GM23338 (cell line): ENCODE measurements around the gene AOC1. TPM values are rescaled to one million over a fixed set of nuclear protein-coding genes. Genes with fewer than 3 reads are reported as not detected.

ENCODE experiments used
- ATAC-seq: fragments of 200-7000 bp; cut with Tn5 transposase; 3 replicates; pipeline ENCODE4 v1.9.1; 2020
- DNase-seq: peaks from one replicate; pipeline ENCODE4 v3.0.0-alpha.2; 2015; ENCODE audit warnings: low spot score
- H2AFZ ChIP-seq: fragments of 200-600 bp; sonication (generic); 2 replicates; pipeline ENCODE4 v1.8.0; 2016; ENCODE audit warnings: antibody characterized with exemption, mild to moderate bottlenecking, moderate library complexity
- H3F3A ChIP-seq: fragments of 200-600 bp; sonication (generic); replicated peaks from 2 replicates; pipeline ENCODE4 v1.8.0; 2017; ENCODE audit warnings: antibody characterized with exemption, mixed run types, low read depth
- H3K27ac ChIP-seq: fragments of 200-600 bp; sonication (generic); 2 replicates; pipeline ENCODE4 v1.6.1; 2016; ENCODE audit warnings: low read depth
- H3K27me3 ChIP-seq: fragments of 200-600 bp; sonication (generic); 2 replicates; pipeline ENCODE4 v1.8.0; 2016; ENCODE audit warnings: mild to moderate bottlenecking, mixed run types, moderate library complexity; ENCODE audit not compliant: insufficient read depth
- H3K36me3 ChIP-seq: fragments of 200-600 bp; sonication (generic); 2 replicates; pipeline ENCODE4 v1.8.0; 2016; ENCODE audit warnings: mild to moderate bottlenecking; ENCODE audit not compliant: insufficient read depth
- H3K4me1 ChIP-seq: fragments of 200-600 bp; sonication (generic); 2 replicates; pipeline ENCODE4 v1.8.0; 2016; ENCODE audit warnings: mild to moderate bottlenecking, moderate library complexity; ENCODE audit not compliant: insufficient read depth
- H3K4me2 ChIP-seq: fragments of 200-600 bp; sonication (generic); 2 replicates; pipeline ENCODE4 v1.7.1; 2017; ENCODE audit warnings: mixed run types
- H3K4me3 ChIP-seq: fragments of 200-600 bp; sonication (generic); 2 replicates; pipeline ENCODE4 v1.6.1; 2016; ENCODE audit warnings: mixed run types
- H3K79me2 ChIP-seq: fragments of 200-600 bp; sonication (generic); replicated peaks from 2 replicates; pipeline ENCODE4 v1.8.0; 2017; ENCODE audit warnings: mild to moderate bottlenecking; ENCODE audit not compliant: insufficient read depth
- H3K9me2 ChIP-seq: fragments of 200-600 bp; sonication (generic); 2 replicates; pipeline ENCODE4 v1.8.0; 2017; ENCODE audit not compliant: insufficient read depth
- H4K20me1 ChIP-seq: fragments of 200-600 bp; sonication (generic); replicated peaks from 2 replicates; pipeline ENCODE4 v1.8.0; 2017; ENCODE audit warnings: mild to moderate bottlenecking; ENCODE audit not compliant: insufficient read depth
- H3K27ac Mint-ChIP-seq: 2 replicates; pipeline ENCODE4 v1.8.0; 2020; ENCODE audit warnings: inconsistent platforms, mild to moderate bottlenecking, moderate library complexity, mixed read lengths
- H3K27me3 Mint-ChIP-seq: 3 replicates; pipeline ENCODE4 v1.8.0; 2022; ENCODE audit warnings: low read depth, mild to moderate bottlenecking, moderate library complexity, mixed read lengths, inconsistent platforms; ENCODE audit not compliant: insufficient read depth, poor library complexity
- H3K36me3 Mint-ChIP-seq: 3 replicates; pipeline ENCODE4 v1.8.0; 2021; ENCODE audit warnings: low read depth, mild to moderate bottlenecking, inconsistent platforms, moderate library complexity, mixed read lengths
- H3K4me1 Mint-ChIP-seq: 3 replicates; pipeline ENCODE4 v1.8.0; 2020; ENCODE audit warnings: mild to moderate bottlenecking, inconsistent platforms, mixed read lengths
- H3K4me3 Mint-ChIP-seq: 3 replicates; pipeline ENCODE4 v1.8.0; 2021; ENCODE audit warnings: moderate library complexity, mild to moderate bottlenecking, inconsistent platforms, mixed read lengths
- H3K9me3 Mint-ChIP-seq: 3 replicates; pipeline ENCODE4 v1.8.0; 2020; ENCODE audit warnings: moderate library complexity, mild to moderate bottlenecking, inconsistent platforms, mixed read lengths
- CREB1 ChIP-seq: fragments of 250-450 bp; sonication (Bioruptor Pico); IDR thresholded peaks from 2 replicates; pipeline ENCODE4 v1.5.0; 2020; ENCODE audit warnings: low read depth, mild to moderate bottlenecking, moderate library complexity
- EZH2phosphoT487 ChIP-seq: fragments of 200-600 bp; sonication (generic); IDR thresholded peaks from one replicate; pipeline ENCODE4 v1.8.1; 2018; ENCODE audit warnings: antibody characterized with exemption; ENCODE audit not compliant: unreplicated experiment
- NANOG ChIP-seq: IDR thresholded peaks from 2 replicates; pipeline ENCODE4 v1.6.1; 2016; ENCODE audit warnings: antibody characterized with exemption, borderline replicate concordance
- POLR2AphosphoS5 ChIP-seq: IDR thresholded peaks from 2 replicates; pipeline ENCODE4 v1.6.1; 2016; ENCODE audit warnings: antibody characterized with exemption, low read depth
- REST ChIP-seq: IDR thresholded peaks from one replicate; pipeline ENCODE4 v1.6.1; 2018; ENCODE audit warnings: antibody characterized with exemption; ENCODE audit not compliant: unreplicated experiment
- STAT1 ChIP-seq: IDR thresholded peaks from one replicate; pipeline ENCODE4 v1.6.1; 2016; ENCODE audit warnings: antibody characterized with exemption; ENCODE audit not compliant: unreplicated experiment
- ZNF114 ChIP-seq: fragments of 250-450 bp; sonication (Bioruptor Pico); IDR thresholded peaks from 2 replicates; pipeline ENCODE4 v1.5.0; 2020; ENCODE audit warnings: mild to moderate bottlenecking, moderate library complexity
- ZNF331 ChIP-seq: fragments of 250-450 bp; sonication (Bioruptor Pico); IDR thresholded peaks from 2 replicates; pipeline ENCODE4 v1.5.0; 2020; ENCODE audit warnings: low read depth, mild to moderate bottlenecking, moderate library complexity
- polyA plus RNA-seq: library from polyadenylated mRNA; unstranded; fragments of >200 nt; fragmentation: Nextera tagmentation; extraction: Ambion mirVana; gene quantifications from 2 replicates; pipeline ENCODE4 v1.2.1, GENCODE V29; 2016
- total RNA-seq: library from RNA; depleted of rRNA; stranded (reverse); fragments of >200 nt; shearing (Covaris generic); gene quantifications from 2 replicates; pipeline ENCODE4 v1.2.3, GENCODE V29; 2014
- TF ChIP-seq, protein P1 (sequence below): fragments of 250-450 bp; sonication (Bioruptor Pico); IDR thresholded peaks from 2 replicates; pipeline ENCODE4 v1.5.0; 2020; ENCODE audit warnings: mild to moderate bottlenecking, moderate library complexity
- TF ChIP-seq, protein P2 (sequence below), 2 experiments: fragments of 200-600 bp in 1 of 2; sonication (generic) in 1 of 2; conservative IDR thresholded peaks; 2 replicates each; pipeline versions ENCODE4 v1.5.1 to v1.6.1; 2016 to 2017; ENCODE audit warnings: antibody characterized with exemption in 2 of 2, low read depth in 2 of 2, mild to moderate bottlenecking in 2 of 2, moderate library complexity in 1 of 2

Gene AOC1
- total and polyA plus RNA-seq, 2 experiments from 2014 or later, result not detected

DNA sequence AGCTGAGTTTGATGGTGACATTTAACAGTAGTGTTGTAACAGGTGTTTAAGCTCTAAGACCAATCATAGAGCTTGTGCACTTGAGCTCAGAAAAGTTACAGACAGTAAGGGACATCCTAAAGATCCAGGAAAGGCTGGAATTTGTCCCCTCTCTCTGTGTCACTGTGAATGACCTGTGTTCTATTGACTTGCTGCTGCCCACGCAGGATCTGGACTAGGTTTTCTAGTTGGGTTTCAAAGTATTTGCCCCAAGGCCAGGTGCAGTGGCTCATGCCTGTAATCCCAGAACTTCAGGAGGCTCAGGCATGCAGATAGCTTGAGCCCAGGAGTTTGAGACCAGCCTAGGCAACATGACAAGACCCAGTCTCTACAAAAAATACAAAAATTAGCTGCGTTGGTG is 17.1 kb downstream of the AOC1 start (continued):
- no peak for TF ChIP-seq ZNF114 (CRISPR knock-in tag)
- no peak for TF ChIP-seq POLR2AphosphoS5
- no peak for TF ChIP-seq STAT1
- no peak for TF ChIP-seq CREB1 (CRISPR knock-in tag)
- no peak for TF ChIP-seq NANOG
- no peak for TF ChIP-seq REST
- TF ChIP-seq EZH2phosphoT487, result no peak

DNA sequence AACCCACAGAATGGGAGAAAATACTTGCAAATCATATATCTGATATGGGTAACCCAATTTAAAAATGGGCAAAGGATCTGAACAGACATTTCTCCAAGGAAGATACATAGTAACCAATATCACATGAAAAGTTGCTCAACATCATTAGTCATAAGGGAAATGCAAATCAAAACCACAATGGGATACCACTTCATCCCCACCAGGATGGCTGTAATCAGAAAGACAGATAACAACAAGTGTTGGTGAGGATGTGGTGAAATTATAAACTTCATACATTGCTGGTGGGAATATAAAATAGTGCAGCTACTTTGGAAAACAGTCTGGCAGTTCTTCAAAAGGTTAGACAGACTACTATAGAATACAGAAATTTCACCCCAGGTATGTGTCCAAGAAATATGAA is 19.3 kb downstream of the AOC1 start:
- H4K20me1 ChIP-seq, result no peaks in the 10 kb centered on the region
- 0 out of 3 replicates have a peak, but pooled peaks cover 3% of the 10 kb centered on the region for H3K4me1 Mint-ChIP-seq
- H3K27me3 Mint-ChIP-seq, result peaks cover 9% of the 10 kb centered on the region
- no peak overlapping the region for H3K4me2 ChIP-seq
- no peaks in the 10 kb centered on the region for H3K27me3 ChIP-seq
- H3F3A ChIP-seq, result no peaks in the 10 kb centered on the region
- no peaks in the 10 kb centered on the region for H3K9me3 Mint-ChIP-seq
- DNase-seq, result no peak
- no peak overlapping the region for H3K4me3 Mint-ChIP-seq
- H3K79me2 ChIP-seq, result no peaks in the 10 kb centered on the region
- H3K27ac Mint-ChIP-seq, result no peak overlapping the region
- no peak overlapping the region for H3K4me3 ChIP-seq
- H3K27ac ChIP-seq, result no peak overlapping the region
- no peak overlapping the region for H2AFZ ChIP-seq
- no peak for ATAC-seq
- no peaks in the 10 kb centered on the region for H3K36me3 ChIP-seq
- no peaks in the 10 kb centered on the region for H3K36me3 Mint-ChIP-seq
- no peaks in the 10 kb centered on the region for H3K4me1 ChIP-seq
- no peaks in the 10 kb centered on the region for H3K9me2 ChIP-seq
- TF ChIP-seq REST (no peak), POLR2AphosphoS5 (no peak), NANOG (no peak), EZH2phosphoT487 (no peak), ZNF331 (CRISPR knock-in tag) (no peak), CREB1 (CRISPR knock-in tag) (no peak)
- TF ChIP-seq, protein P1, sequence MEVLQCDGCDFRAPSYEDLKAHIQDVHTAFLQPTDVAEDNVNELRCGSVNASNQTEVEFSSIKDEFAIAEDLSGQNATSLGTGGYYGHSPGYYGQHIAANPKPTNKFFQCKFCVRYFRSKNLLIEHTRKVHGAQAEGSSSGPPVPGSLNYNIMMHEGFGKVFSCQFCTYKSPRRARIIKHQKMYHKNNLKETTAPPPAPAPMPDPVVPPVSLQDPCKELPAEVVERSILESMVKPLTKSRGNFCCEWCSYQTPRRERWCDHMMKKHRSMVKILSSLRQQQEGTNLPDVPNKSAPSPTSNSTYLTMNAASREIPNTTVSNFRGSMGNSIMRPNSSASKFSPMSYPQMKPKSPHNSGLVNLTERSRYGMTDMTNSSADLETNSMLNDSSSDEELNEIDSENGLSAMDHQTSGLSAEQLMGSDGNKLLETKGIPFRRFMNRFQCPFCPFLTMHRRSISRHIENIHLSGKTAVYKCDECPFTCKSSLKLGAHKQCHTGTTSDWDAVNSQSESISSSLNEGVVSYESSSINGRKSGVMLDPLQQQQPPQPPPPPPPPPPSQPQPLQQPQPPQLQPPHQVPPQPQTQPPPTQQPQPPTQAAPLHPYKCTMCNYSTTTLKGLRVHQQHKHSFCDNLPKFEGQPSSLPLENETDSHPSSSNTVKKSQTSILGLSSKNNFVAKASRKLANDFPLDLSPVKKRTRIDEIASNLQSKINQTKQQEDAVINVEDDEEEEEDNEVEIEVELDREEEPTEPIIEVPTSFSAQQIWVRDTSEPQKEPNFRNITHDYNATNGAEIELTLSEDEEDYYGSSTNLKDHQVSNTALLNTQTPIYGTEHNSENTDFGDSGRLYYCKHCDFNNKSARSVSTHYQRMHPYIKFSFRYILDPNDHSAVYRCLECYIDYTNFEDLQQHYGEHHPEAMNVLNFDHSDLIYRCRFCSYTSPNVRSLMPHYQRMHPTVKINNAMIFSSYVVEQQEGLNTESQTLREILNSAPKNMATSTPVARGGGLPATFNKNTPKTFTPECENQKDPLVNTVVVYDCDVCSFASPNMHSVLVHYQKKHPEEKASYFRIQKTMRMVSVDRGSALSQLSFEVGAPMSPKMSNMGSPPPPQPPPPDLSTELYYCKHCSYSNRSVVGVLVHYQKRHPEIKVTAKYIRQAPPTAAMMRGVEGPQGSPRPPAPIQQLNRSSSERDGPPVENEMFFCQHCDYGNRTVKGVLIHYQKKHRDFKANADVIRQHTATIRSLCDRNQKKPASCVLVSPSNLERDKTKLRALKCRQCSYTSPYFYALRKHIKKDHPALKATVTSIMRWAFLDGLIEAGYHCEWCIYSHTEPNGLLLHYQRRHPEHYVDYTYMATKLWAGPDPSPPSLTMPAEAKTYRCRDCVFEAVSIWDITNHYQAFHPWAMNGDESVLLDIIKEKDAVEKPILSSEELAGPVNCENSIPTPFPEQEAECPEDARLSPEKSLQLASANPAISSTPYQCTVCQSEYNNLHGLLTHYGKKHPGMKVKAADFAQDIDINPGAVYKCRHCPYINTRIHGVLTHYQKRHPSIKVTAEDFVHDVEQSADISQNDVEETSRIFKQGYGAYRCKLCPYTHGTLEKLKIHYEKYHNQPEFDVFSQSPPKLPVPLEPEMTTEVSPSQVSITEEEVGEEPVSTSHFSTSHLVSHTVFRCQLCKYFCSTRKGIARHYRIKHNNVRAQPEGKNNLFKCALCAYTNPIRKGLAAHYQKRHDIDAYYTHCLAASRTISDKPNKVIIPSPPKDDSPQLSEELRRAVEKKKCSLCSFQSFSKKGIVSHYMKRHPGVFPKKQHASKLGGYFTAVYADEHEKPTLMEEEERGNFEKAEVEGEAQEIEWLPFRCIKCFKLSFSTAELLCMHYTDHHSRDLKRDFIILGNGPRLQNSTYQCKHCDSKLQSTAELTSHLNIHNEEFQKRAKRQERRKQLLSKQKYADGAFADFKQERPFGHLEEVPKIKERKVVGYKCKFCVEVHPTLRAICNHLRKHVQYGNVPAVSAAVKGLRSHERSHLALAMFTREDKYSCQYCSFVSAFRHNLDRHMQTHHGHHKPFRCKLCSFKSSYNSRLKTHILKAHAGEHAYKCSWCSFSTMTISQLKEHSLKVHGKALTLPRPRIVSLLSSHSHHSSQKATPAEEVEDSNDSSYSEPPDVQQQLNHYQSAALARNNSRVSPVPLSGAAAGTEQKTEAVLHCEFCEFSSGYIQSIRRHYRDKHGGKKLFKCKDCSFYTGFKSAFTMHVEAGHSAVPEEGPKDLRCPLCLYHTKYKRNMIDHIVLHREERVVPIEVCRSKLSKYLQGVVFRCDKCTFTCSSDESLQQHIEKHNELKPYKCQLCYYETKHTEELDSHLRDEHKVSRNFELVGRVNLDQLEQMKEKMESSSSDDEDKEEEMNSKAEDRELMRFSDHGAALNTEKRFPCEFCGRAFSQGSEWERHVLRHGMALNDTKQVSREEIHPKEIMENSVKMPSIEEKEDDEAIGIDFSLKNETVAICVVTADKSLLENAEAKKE, result no peak
- TF ChIP-seq, protein P2, sequence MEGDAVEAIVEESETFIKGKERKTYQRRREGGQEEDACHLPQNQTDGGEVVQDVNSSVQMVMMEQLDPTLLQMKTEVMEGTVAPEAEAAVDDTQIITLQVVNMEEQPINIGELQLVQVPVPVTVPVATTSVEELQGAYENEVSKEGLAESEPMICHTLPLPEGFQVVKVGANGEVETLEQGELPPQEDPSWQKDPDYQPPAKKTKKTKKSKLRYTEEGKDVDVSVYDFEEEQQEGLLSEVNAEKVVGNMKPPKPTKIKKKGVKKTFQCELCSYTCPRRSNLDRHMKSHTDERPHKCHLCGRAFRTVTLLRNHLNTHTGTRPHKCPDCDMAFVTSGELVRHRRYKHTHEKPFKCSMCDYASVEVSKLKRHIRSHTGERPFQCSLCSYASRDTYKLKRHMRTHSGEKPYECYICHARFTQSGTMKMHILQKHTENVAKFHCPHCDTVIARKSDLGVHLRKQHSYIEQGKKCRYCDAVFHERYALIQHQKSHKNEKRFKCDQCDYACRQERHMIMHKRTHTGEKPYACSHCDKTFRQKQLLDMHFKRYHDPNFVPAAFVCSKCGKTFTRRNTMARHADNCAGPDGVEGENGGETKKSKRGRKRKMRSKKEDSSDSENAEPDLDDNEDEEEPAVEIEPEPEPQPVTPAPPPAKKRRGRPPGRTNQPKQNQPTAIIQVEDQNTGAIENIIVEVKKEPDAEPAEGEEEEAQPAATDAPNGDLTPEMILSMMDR (conservative IDR thresholded peaks at IDR 0.05; ENCODE audit: low read depth in 2 of 2), result no peak
